ENCODE results near the gene MRPS2.

Gene MRPS2

DNA sequence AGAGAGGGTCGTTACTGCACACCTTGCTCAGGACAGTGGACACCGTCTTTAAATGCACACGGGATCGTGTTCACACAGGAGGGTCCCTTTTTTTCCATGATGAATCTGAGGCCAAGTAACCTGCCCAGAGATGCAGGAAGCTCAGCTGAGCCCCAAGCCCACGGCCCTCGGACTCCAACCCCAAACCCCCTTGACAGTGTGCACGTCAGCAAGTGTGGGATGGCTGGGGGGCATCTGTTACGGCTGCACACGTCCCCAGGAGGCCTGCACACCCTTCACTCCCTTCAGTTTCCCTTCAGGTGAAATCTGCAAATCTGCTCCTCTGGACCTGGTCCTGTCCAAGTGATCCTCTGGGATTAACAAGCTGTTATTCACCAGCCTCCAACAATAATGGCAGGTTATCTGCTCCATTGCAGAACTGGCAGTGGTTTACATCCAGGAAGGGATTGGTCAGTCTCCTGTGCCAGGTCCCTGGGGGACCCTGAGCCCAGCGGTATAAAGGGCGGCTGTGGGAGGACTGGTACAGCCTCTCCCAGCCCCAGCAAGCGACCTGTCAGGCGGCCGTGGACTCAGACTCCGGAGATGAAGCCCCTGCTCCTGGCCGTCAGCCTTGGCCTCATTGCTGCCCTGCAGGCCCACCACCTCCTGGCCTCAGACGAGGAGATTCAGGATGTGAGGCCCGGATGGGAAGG is 20.6 kb downstream of the MRPS2 start, which contains the start of gene LCN1:
LCN1 (plus strand) TSS at position 525 of the 692 bp plus-strand sequence; CDS start at position 583, 58 bp downstream.
- Histone ChIP-seq H3K27ac (no peak within 1 kb of the TSS), H3K36me3 (no peaks in the 10 kb centered on the region), H3K4me3 (no peak within 1 kb of the TSS), H3K9me3 (no peaks in the 10 kb centered on the region), H3K27me3 (peaks cover 0 to 51% of the 10 kb centered on the region in 2 donors), H3K4me1 (no peaks in the 10 kb centered on the region)
- peak in 1 of 2 donors; percentile 60 for DNase-seq
- TF ChIP-seq, protein P1, sequence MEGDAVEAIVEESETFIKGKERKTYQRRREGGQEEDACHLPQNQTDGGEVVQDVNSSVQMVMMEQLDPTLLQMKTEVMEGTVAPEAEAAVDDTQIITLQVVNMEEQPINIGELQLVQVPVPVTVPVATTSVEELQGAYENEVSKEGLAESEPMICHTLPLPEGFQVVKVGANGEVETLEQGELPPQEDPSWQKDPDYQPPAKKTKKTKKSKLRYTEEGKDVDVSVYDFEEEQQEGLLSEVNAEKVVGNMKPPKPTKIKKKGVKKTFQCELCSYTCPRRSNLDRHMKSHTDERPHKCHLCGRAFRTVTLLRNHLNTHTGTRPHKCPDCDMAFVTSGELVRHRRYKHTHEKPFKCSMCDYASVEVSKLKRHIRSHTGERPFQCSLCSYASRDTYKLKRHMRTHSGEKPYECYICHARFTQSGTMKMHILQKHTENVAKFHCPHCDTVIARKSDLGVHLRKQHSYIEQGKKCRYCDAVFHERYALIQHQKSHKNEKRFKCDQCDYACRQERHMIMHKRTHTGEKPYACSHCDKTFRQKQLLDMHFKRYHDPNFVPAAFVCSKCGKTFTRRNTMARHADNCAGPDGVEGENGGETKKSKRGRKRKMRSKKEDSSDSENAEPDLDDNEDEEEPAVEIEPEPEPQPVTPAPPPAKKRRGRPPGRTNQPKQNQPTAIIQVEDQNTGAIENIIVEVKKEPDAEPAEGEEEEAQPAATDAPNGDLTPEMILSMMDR (IDR thresholded peaks at IDR 0.05): no peak
- intact Hi-C loops (cut with DNase I; ENCODE audit: low total_unique reads): no loop called here

DNA sequence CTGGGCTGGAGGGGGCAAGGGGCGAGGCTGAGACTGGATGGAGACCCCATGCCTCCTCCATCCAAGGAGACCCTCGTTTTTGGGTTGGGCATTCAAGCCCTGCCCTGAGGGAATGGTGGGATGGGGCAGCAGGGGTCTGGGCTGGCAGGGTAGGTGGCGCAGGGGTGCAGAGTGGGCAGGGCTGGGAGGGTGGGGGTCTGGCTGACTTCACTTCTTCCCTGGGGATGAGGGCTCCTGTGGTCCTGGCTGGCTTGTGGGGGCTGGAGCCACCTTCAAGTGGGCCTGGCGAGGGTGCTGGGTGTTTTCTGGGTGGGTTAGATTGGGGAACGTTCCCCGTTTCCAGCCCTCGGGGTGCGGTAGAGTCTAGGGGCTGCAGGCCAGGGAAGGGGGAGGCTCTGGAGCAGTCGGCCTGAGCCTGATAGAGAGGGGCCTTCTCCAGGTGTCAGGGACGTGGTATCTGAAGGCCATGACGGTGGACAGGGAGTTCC is 21.2 kb downstream of the MRPS2 start:
- no peak overlapping the region for H3K4me3 ChIP-seq
- no peaks in the 10 kb centered on the region for H3K36me3 ChIP-seq
- TF ChIP-seq, protein P1 (IDR thresholded peaks at IDR 0.05): no peak
- H3K27ac ChIP-seq: no peak overlapping the region
- no peaks in the 10 kb centered on the region for H3K4me1 ChIP-seq
- DNase-seq: peak in 1 of 2 donors; percentile 47
- H3K27me3 ChIP-seq: peaks cover 0 to 57% of the 10 kb centered on the region in 2 donors
- intact Hi-C loops (cut with DNase I; ENCODE audit: low total_unique reads): no loop called here
- no peaks in the 10 kb centered on the region for H3K9me3 ChIP-seq

DNA sequence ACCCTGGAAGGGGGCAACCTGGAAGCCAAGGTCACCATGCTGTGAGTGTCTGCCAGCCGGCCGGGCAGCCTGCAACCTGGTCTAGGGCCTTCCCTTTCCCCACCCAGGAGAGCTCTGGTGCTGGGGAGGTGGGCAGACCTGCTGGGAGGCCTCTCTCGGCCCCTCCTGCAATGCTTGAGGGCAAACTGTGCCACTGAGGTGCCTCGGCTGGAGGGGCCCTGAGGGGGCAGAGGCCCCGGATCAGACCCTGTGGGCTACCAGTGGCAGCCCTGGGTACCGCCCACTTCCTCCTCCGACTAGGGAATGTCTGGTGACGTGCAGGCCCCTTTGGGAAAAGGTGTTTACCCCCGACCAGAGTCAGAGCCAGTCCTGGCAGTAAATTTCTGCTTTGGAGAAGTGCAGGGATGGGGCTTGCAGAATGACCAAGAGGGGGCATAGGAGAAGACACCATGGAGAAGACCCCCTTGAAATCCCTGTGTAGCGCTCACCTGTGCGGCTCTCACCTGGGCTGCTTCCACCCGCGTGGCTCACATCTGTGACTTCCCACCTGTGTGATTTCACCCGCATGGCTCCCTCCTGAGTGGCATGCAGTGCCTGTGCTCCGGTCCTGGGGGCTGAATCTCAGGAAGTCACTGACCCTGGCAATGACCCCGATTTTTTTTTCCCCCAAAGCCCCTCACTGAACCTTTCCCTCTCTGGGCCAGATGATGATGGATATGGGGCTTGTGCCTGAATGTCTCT is 21.8 kb downstream of the MRPS2 start:
- TF ChIP-seq, protein P1 (IDR thresholded peaks at IDR 0.05): no peak
- peak in 1 of 2 donors; percentile 52 for DNase-seq

DNA sequence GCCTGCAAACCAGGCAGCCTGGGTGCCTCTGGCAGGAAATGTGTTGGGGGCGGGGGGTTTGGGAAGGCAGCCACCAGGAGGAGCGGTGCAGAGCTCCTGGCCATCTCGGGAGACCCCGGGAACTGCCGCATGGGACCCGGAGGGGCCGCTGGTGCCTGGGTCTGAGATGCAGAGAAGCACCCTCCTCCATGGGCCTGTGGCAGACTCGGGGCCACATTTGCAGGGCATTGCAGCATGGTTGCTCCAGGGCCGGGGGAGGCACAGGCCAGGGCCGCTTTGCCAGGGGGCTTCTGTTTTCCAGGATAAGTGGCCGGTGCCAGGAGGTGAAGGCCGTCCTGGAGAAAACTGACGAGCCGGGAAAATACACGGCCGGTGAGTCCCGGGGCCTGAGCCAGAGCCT is 22.4 kb downstream of the MRPS2 start:
- intact Hi-C loops (cut with DNase I; ENCODE audit: low total_unique reads): no loop called here
- no peak overlapping the region for H3K4me3 ChIP-seq
- H3K9me3 ChIP-seq: no peaks in the 10 kb centered on the region
- DNase-seq: peak in 1 of 2 donors; percentile 53
- no peak overlapping the region for H3K27ac ChIP-seq
- peaks cover 0 to 61% of the 10 kb centered on the region in 2 donors for H3K27me3 ChIP-seq
- no peaks in the 10 kb centered on the region for H3K4me1 ChIP-seq
- no peaks in the 10 kb centered on the region for H3K36me3 ChIP-seq
- TF ChIP-seq, protein P1 (IDR thresholded peaks at IDR 0.05): no peak

More for the DNA sequence above, 21.8 kb downstream of the MRPS2 start:
- no peaks in the 10 kb centered on the region for H3K9me3 ChIP-seq
- no peaks in the 10 kb centered on the region for H3K4me1 ChIP-seq
- H3K27ac ChIP-seq: no peak overlapping the region
- intact Hi-C loops (cut with DNase I; ENCODE audit: low total_unique reads): no loop called here
- H3K4me3 ChIP-seq: no peak overlapping the region
- peaks cover 0 to 61% of the 10 kb centered on the region in 2 donors for H3K27me3 ChIP-seq
- H3K36me3 ChIP-seq: no peaks in the 10 kb centered on the region

DNA sequence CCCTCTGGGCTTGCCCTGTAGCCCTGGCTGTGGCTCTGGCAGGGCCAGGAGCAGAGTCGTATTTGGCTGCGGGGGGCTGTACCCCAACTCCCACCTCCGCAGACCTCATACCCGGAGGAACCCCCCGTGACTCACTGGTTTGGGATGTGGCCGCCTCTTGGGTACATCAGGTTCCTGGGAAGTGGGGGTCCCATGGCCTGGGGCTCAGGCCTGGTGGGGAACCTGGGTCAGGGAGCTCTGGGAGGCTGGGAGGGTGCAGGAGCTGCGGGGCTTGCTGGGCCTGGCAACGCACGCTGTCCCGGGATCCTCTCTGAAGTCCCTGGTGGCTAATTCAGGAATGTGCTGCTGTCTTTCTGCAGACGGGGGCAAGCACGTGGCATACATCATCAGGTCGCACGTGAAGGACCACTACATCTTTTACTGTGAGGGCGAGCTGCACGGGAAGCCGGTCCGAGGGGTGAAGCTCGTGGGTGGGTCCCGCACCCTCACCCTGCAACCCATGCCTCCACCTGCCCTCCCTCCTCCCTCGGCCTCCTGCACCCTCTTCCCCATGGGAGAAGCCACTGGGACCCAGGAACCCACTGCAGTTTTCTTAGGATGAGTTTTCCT is 23.1 kb downstream of the MRPS2 start:
- TF ChIP-seq, protein P1 (IDR thresholded peaks at IDR 0.05): no peak
- peak in 1 of 2 donors; percentile 44 for DNase-seq
- intact Hi-C loops (cut with DNase I; ENCODE audit: low total_unique reads): no loop called here
- peaks cover 0 to 61% of the 10 kb centered on the region in 2 donors for H3K27me3 ChIP-seq
- H3K9me3 ChIP-seq: no peaks in the 10 kb centered on the region
- H3K27ac ChIP-seq: no peak overlapping the region
- no peaks in the 10 kb centered on the region for H3K36me3 ChIP-seq
- H3K4me1 ChIP-seq: no peaks in the 10 kb centered on the region
- no peak overlapping the region for H3K4me3 ChIP-seq
